ENCODE results near the gene RICTOR. TPM values are rescaled to one million over a fixed set of nuclear protein-coding genes. Genes with fewer than 3 reads are reported as not detected.

The RICTOR gene
- total and polyA plus RNA-seq, 2 donors (not counting 3 experiments of a cell fraction or from before 2014, with no cell fraction given) = 9.2 to 38.0 TPM

- FAIRE-seq = no peak
- Histone ChIP-seq H3K79me2 (ENCODE audit: control insufficient read depth, insufficient read depth, low read length) (no peaks in the 10 kb centered on the region), H3K4me3 (replicated peaks in 1 of 3; ENCODE audit: insufficient read depth in 1 of 3, low read depth in 1 of 3, low read length in 3 of 3) (no peak overlapping the region), H3K4me1 (ENCODE audit: control insufficient read depth, extremely low read depth, insufficient read depth, low read length) (no peaks in the 10 kb centered on the region), H2AFZ (ENCODE audit: low read depth, low read length) (no peak overlapping the region), H3K4me2 (ENCODE audit: insufficient read depth, low read length) (no peak overlapping the region), H4K20me1 (replicated peaks; ENCODE audit: control insufficient read depth, extremely low read depth, insufficient read depth, low read length) (no peaks in the 10 kb centered on the region), H3K27me3 (ENCODE audit: control insufficient read depth in 2 of 2, insufficient read depth in 2 of 2, low read length in 2 of 2) (no peaks in the 10 kb centered on the region), H3K36me3 (ENCODE audit: control insufficient read depth in 2 of 2, extremely low read depth in 1 of 2, insufficient read depth in 2 of 2, low read length in 2 of 2) (no peaks in the 10 kb centered on the region), H3K27ac (ENCODE audit: insufficient read depth, low read depth, low read length) (no peak overlapping the region), H3K9me1 (replicated peaks; ENCODE audit: control insufficient read depth, extremely low read depth, insufficient read depth, low read length) (no peaks in the 10 kb centered on the region), H3K9me3 (replicated peaks; ENCODE audit: control insufficient read depth, insufficient read depth, low read length) (no peaks in the 10 kb centered on the region), H3K9ac (replicated peaks; ENCODE audit: extremely low read depth, insufficient read depth, low read length) (no peak overlapping the region)
- TF ChIP-seq POLR2AphosphoS5 (IDR thresholded peaks at IDR 0.05; ENCODE audit: insufficient read depth, low read depth, low read length) (no peak), EZH2 (IDR thresholded peaks at IDR 0.05; ENCODE audit: borderline replicate concordance, low read depth, low read length, severe bottlenecking) (no peak), POLR2A (IDR thresholded peaks at IDR 0.05; ENCODE audit: low read depth, low read length) (no peak), JUN (IDR thresholded peaks at IDR 0.05; ENCODE audit: borderline replicate concordance, insufficient read depth, insufficient read length, low read depth) (no peak), MYC (IDR thresholded peaks at IDR 0.05; ENCODE audit: low read depth, low read length) (no peak), GATA2 (IDR thresholded peaks at IDR 0.05; ENCODE audit: insufficient read depth, insufficient read length, low read depth, low read length) (no peak), FOS (IDR thresholded peaks at IDR 0.05; ENCODE audit: borderline replicate concordance, insufficient read depth, low read length) (no peak), MAX (IDR thresholded peaks at IDR 0.05; ENCODE audit: insufficient read depth, insufficient read length) (no peak)
- TF ChIP-seq, protein P1, sequence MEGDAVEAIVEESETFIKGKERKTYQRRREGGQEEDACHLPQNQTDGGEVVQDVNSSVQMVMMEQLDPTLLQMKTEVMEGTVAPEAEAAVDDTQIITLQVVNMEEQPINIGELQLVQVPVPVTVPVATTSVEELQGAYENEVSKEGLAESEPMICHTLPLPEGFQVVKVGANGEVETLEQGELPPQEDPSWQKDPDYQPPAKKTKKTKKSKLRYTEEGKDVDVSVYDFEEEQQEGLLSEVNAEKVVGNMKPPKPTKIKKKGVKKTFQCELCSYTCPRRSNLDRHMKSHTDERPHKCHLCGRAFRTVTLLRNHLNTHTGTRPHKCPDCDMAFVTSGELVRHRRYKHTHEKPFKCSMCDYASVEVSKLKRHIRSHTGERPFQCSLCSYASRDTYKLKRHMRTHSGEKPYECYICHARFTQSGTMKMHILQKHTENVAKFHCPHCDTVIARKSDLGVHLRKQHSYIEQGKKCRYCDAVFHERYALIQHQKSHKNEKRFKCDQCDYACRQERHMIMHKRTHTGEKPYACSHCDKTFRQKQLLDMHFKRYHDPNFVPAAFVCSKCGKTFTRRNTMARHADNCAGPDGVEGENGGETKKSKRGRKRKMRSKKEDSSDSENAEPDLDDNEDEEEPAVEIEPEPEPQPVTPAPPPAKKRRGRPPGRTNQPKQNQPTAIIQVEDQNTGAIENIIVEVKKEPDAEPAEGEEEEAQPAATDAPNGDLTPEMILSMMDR (IDR thresholded peaks at IDR 0.05; ENCODE audit: extremely low read depth in 1 of 2, insufficient read depth in 1 of 2, low read depth in 1 of 2, low read length in 2 of 2) = no peak
- ChIA-PET CTCF (interaction anchor here (0.7 to 1.8 kb wide), 4 partner anchors 10 to 482 kb away, joined by 3 to 6 read pairs (median 4); no protein-coding TSS in a partner anchor), POLR2A (no interaction called here)
- no peak for DNase-seq (ENCODE audit: low read depth, low spot score)
- intact Hi-C loops (cut with micrococcal nuclease) = loop anchor here (2.0 to 10.0 kb wide), 5 partner anchors 112 to 715 kb away; partner anchors contain the start of gene LIFR
- BruUV-seq (replicated peaks) = no TSS peak
- dilution Hi-C loops (cut with MboI; ENCODE audit: extremely low pct_ligation_motif_present, low sequenced_read_pairs) = no loop called here
These were observed 150.3 kb downstream of the RICTOR start for GRCh38 chr5:38923661-38924451.
